ENCODE data around the gene IL4. TPM values are rescaled to one million over a fixed set of nuclear protein-coding genes. Genes with fewer than 3 reads are reported as not detected.

IL4 gene
- total RNA-seq, 1 donor from 2014 or later: not detected

DNA sequence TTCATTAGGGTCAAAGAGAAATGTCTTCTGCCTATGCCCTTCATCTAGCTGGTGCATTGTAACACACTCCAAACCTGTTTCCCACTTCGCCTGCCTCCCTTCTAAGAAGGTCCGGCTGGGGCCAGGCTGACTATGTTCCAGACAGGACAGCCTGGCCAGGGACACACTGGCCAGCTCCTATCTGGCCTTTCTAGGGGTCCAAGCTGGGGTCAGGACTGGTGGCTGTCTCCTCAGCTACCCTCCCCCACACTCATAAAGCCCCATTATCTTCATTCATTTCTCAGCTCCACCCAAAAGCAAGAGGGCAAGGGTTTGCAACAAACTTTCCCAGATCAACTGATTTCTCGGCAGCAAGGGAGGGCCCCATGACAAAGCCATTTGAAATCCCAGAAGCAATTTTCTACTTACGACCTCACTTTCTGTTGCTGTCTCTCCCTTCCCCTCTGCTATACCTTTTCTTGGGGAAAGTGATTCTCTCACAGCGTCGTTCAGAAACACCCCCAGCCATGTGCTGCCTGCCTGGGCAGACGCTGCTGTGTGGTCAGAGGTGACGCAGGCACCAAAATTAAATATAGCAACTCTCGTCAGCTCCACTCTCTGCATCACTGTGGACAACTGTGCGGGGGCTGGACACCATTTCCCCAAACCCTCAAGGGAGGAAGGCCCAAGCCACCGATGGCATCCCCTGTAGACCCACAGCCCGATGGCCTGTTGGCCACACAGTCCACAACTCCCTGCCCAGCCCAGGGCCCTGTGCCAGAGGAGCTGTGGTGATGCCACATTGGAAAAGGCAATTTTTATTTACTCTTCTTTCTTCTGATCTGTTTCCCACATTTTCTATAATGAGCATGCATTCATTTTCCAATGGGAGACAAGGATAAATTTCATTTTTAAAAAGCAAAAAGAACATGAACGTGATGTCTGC, 9.8 kb upstream of the IL4 start:
- DNase-seq (ENCODE audit: low read depth): no peak
- no peak overlapping the region for H3K4me3 ChIP-seq (ENCODE audit: low read depth, low read length)
- TF ChIP-seq, protein P1, sequence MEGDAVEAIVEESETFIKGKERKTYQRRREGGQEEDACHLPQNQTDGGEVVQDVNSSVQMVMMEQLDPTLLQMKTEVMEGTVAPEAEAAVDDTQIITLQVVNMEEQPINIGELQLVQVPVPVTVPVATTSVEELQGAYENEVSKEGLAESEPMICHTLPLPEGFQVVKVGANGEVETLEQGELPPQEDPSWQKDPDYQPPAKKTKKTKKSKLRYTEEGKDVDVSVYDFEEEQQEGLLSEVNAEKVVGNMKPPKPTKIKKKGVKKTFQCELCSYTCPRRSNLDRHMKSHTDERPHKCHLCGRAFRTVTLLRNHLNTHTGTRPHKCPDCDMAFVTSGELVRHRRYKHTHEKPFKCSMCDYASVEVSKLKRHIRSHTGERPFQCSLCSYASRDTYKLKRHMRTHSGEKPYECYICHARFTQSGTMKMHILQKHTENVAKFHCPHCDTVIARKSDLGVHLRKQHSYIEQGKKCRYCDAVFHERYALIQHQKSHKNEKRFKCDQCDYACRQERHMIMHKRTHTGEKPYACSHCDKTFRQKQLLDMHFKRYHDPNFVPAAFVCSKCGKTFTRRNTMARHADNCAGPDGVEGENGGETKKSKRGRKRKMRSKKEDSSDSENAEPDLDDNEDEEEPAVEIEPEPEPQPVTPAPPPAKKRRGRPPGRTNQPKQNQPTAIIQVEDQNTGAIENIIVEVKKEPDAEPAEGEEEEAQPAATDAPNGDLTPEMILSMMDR (conservative IDR thresholded peaks at IDR 0.05; ENCODE audit: low read depth, low read length): no peak

DNA sequence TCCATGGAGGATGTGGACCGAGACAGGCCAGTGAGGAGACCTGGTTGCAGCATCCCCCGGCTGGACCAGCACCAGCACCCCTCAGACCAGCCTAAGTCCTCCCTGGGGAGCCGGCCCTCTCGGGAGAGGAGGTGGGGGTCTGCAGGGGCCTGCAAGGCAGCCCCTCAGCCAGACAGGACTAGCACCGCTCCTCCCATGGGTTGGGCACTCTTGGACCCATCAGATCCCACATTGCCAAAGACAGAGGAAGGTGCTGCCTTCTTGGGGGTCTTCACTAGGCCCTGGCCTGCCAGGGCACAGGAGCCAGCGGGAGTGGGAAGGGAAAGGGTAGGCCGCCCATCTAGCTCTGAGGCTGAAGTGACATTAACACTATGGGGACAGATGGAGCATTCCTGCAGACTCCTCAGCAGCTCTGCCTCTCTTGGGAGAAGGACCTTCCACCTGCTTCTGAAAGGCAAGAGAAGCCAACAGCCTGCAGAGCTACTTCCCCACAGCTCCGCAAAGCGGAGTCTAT, 9.0 kb upstream of the IL4 start:
- H3K4me3 ChIP-seq (ENCODE audit: low read depth, low read length): no peak overlapping the region
- no peak for DNase-seq (ENCODE audit: low read depth)
- TF ChIP-seq, protein P1 (conservative IDR thresholded peaks at IDR 0.05; ENCODE audit: low read depth, low read length): no peak

DNA sequence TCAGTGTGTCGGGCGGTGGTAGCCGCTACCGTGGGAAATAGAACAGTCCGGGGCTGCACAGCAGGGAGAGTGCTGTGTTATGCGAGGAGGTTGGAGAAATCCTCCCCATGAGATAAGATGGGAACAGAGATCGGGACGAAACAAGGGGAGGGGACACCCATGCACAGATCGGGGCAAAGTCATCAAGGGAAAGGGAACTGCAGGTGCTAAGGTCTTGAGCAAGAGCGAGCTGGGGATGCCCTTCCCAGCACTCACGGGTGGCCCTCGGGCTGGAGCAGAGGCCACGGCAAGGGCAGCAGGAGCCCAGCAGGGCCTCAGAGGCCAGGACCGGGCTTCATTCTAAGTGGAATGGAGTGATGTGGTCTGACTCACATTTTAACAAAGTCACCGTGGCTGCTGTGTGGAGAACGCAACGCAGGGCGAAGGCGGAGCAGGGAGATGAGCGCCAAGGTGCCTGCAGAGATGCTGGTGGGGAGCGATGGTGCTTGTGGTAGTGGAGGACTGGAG, 8.2 kb upstream of the IL4 start:
- no peak for DNase-seq (ENCODE audit: low read depth)
- TF ChIP-seq, protein P1 (conservative IDR thresholded peaks at IDR 0.05; ENCODE audit: low read depth, low read length): no peak
- no peak overlapping the region for H3K4me3 ChIP-seq (ENCODE audit: low read depth, low read length)

DNA sequence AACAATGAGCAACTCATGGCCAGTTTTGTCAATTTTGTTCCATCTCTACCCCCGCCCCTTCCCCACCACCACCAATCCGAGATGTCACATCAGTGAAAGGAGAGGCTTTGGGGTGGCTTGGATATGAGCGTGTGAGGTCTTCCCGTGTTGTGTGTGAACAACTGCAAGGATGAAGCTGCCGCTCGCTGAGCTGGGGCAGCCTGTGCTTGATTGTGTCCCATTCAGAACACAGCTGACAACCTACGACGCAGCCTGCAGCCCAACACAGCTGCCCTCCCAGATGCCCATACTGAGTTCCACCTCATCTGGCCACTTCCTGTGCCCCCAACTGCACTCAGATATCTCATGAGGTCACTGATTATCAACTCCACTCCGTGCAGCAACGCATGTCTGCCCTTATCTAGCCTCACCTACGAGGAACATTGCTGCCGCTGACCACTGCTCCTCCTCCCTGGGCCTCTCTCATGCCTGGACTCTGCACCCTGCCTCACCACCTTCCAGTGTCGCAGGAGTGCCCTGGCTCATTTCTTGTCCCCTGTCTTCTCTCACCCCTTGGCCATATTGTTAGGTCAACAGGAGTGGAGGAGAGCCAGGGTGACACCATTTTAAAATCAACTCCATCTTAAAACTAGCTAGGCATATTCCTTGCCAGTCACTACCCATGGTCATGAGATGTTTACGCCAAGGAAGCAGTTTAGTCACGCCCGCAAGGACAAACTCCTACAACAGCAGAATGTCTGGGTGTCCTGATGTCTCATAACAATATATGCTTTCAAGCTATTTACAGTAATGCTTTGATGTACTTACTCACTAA, 7.3 kb upstream of the IL4 start:
- TF ChIP-seq, protein P1 (conservative IDR thresholded peaks at IDR 0.05; ENCODE audit: low read depth, low read length): no peak
- DNase-seq (ENCODE audit: low read depth): no peak
- H3K4me3 ChIP-seq (ENCODE audit: low read depth, low read length): no peak overlapping the region

DNA sequence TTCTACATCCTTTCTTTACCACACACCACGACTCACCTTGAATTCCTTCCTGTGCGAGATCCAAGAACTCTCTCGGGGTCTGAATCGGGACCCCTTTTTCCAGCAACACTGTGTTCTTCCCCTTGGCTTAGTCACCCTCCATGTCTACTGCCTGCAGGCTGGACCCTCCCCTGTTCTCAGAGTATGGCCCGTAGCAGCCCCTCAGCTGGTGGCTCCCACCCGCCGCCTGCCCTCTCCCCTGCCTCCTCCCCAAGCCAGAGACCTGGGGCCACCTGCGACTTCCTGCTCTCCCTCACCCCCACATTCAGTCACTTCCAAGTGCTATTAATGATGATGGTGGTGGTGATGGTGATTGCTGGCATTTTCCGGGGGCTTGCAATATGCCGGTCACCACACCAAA, 6.5 kb upstream of the IL4 start:
- DNase-seq (ENCODE audit: low read depth): no peak
- TF ChIP-seq, protein P1 (conservative IDR thresholded peaks at IDR 0.05; ENCODE audit: low read depth, low read length): no peak
- no peak overlapping the region for H3K4me3 ChIP-seq (ENCODE audit: low read depth, low read length)

DNA sequence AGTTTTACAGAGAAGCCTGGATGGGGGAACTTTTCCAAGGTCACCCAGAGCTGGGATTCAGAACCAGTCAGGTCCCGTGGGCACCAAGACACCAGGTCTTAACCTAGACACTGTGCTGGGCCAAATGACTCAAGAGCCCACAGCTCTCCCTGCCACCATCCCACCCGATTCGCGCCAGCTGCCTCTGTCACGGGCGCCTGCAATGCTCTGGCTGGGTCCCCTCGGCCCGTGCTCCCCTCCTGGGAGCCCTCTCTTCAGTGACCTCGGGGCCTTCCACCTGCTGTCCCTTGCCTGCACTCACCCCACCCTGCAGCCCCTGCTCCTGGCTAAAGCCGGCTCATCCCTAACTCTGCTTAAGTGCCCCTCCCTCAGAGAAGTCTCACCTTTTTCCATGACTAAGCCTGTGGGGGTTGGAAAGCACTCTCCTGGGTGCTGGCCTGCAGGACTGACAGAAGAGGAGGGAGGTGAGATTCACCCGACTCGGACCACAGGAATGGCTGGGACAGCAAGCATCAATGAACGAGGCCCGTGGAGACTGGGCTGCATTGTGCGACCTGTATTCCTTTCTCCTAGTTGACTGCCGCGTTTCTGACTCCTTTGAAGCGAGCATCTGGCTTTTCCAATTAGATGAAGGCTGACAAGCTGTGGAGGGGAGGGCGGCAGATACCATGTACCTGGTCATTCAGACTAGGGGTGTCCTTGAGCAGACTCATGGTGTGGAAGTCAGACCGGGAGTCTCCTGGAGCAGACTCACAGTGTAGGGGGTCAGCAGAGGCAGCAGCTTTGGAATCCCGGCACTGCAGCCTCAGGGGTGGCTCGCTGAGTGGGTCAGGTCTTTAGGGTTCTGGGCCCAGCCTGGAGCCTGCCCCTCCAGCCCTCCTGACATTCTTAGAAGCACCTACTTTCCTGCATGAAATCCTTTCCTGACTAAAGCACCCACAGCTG, 5.8 kb upstream of the IL4 start:
- DNase-seq (ENCODE audit: low read depth): no peak
- H3K4me3 ChIP-seq (ENCODE audit: low read depth, low read length): no peak overlapping the region
- TF ChIP-seq, protein P1 (conservative IDR thresholded peaks at IDR 0.05; ENCODE audit: low read depth, low read length): no peak
